RWPE1 (cell line): ENCODE measurements around the gene KCNK3.

Source experiments
- CTCF ChIA-PET: fragments of 350-600 bp; sonication (Branson Sonifier 250); formaldehyde crosslinking; extraction: SDS; loops from one replicate; lab custom pipeline; 2021; lab: Yijun Ruan, JAX
- POLR2A ChIA-PET: fragments of 400-600 bp; formaldehyde crosslinking; extraction: SDS; loops from one replicate; lab custom pipeline; 2020; ENCODE audit warnings: antibody characterized with exemption; ENCODE audit not compliant: low non-redundant PET; lab: Yijun Ruan, JAX
- DNase-seq: peaks from one replicate; pipeline ENCODE4 v3.0.0; 2012; ENCODE audit warnings: low spot score
- H3K27ac ChIP-seq: fragments of 450-650 bp; 2 replicates; pipeline ENCODE4 v1.5.1; 2017
- CTCF ChIP-seq: fragments of 450-650 bp; conservative IDR thresholded peaks from 2 replicates; pipeline ENCODE4 v1.5.1; 2017; ENCODE audit warnings: low read depth, mild to moderate bottlenecking

The KCNK3 gene

DNA sequence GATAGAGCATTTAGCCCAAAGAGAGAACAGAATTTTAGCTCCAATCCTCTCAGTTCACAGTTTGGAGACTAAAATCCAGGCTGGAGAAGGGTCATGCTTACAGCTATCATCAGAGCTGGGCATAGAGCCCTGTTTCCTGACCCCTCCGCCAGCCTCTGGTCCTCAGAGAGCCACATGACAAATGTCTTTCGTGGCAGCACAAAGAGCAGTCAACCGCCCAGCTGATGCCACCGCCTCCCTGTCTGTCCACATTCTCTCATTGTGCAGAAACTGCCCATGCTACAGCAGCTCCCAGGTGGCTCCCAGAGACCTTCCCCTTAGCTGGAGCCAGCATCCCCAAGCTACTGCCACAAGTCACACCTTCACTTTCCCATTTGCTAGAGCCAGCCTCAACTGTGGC is 7.6 kb downstream of the KCNK3 start:
- CTCF ChIA-PET: no interaction called here
- TF ChIP-seq CTCF: no peak
- no peak for DNase-seq
- POLR2A ChIA-PET: no interaction called here
- no peak overlapping the region for H3K27ac ChIP-seq

- TF ChIP-seq CTCF: no peak
- H3K27ac ChIP-seq: no peak overlapping the region
- POLR2A ChIA-PET: no interaction called here
- CTCF ChIA-PET: no interaction called here
- DNase-seq: no peak
These were observed 9.1 kb downstream of the KCNK3 start for GRCh38 chr2:26701596-26701995.

GRCh38 chr2:26702025-26702424 is 9.5 kb downstream of the KCNK3 start:
- no peak for TF ChIP-seq CTCF
- no peak overlapping the region for H3K27ac ChIP-seq
- CTCF ChIA-PET: no interaction called here
- POLR2A ChIA-PET: interaction anchor here (0.6 kb wide), 1 partner anchor 352 kb away, joined by 4 read pairs; no protein-coding TSS in a partner anchor
- no peak for DNase-seq

DNA sequence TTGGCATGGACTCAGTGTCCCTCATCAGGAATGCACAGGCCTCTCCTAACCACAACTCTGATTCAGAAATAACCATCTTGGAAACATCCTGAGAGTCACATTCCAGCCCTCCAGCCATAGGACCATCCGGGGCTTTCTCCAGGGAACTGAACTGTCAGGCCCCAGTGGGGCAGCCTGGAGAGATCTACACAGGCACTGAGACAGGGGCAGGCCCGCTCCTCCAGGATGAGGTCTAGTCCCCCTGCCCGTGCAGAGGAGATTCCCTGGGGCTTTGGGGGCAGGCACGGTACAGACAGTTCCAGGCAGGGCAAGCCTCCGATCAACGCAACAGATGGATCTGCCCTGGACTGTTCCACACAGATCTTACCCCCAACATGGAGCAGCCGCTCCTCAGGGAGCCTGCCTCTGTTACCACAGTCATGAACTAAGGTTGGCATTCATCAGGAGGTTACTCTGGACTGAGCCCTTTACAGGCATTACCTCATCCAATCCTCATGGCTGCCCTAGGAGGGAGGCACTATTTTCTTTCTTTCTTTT is 12.0 kb downstream of the KCNK3 start:
- no peak for DNase-seq
- POLR2A ChIA-PET: no interaction called here
- CTCF ChIA-PET: no interaction called here
- TF ChIP-seq CTCF: no peak
- H3K27ac ChIP-seq: no peak overlapping the region

- CTCF ChIA-PET: no interaction called here
- POLR2A ChIA-PET: no interaction called here
- no peak for TF ChIP-seq CTCF
- H3K27ac ChIP-seq: no peak overlapping the region
- no peak for DNase-seq
These were observed 12.6 kb downstream of the KCNK3 start for GRCh38 chr2:26705126-26705525.

- CTCF ChIA-PET: interaction anchor here (0.7 kb wide), 1 partner anchor 32 kb away, joined by 4 read pairs; no protein-coding TSS in a partner anchor
- H3K27ac ChIP-seq: no peak overlapping the region
- no peak for TF ChIP-seq CTCF
- POLR2A ChIA-PET: no interaction called here
- no peak for DNase-seq
These were observed 13.6 kb downstream of the KCNK3 start for GRCh38 chr2:26706093-26706492.
